Fibroblast of villous mesenchyme (primary cell): ENCODE data around the gene RPL36A. TPM values are rescaled to one million over a fixed set of nuclear protein-coding genes. Genes with fewer than 3 reads are reported as not detected.

Experiments
- DNase-seq: peaks from one replicate; pipeline ENCODE4 v3.0.0-alpha.2; 2010; ENCODE audit warnings: low read depth
- H3K4me3 ChIP-seq: 2 replicates; pipeline ENCODE4 v1.5.1; 2011; ENCODE audit warnings: low read depth, mild to moderate bottlenecking, low read length
- total RNA-seq: library from RNA; depleted of rRNA; stranded (reverse); fragments of >200 nt; gene quantifications from 2 replicates; pipeline ENCODE4 v1.2.3, GENCODE V29; 2012
- TF ChIP-seq, protein P1 (sequence below): IDR thresholded peaks from 2 replicates; pipeline ENCODE4 v1.5.1; 2012; ENCODE audit warnings: low read depth, mild to moderate bottlenecking, low read length; ENCODE audit not compliant: insufficient read depth

Gene RPL36A
- total RNA-seq, 1 donor: 103 TPM

DNA sequence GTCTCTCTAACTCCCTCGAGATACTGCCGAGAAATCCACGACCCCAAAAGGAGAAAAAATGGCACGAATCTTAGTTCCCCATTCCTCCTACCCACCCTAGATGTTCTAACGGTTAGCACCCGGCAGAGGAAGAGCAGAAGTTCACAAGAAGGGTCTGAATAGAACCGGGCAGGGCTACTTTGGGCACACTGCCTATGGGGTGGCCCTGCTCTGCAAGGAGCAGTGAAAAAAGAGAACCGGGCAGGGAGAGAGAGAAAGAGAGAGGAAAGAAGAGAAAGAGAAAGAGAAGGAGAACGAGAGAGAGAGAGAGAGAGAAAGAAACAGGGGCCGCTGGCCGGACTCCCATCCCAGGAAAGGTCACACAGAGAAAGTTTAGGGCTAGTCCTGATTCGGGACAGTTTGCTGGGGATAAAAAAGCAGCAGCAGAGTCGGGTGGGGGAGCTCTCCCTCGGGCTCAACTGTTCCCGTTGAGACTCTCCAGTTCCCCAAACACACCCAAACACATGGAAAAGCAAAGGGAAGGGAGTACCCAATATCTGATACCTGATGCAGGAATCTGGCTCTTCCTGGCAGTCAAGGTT is 16.4 kb downstream of the RPL36A start:
- DNase-seq: no peak
- peak overlapping the region; percentile 75 for H3K4me3 ChIP-seq
- TF ChIP-seq, protein P1, sequence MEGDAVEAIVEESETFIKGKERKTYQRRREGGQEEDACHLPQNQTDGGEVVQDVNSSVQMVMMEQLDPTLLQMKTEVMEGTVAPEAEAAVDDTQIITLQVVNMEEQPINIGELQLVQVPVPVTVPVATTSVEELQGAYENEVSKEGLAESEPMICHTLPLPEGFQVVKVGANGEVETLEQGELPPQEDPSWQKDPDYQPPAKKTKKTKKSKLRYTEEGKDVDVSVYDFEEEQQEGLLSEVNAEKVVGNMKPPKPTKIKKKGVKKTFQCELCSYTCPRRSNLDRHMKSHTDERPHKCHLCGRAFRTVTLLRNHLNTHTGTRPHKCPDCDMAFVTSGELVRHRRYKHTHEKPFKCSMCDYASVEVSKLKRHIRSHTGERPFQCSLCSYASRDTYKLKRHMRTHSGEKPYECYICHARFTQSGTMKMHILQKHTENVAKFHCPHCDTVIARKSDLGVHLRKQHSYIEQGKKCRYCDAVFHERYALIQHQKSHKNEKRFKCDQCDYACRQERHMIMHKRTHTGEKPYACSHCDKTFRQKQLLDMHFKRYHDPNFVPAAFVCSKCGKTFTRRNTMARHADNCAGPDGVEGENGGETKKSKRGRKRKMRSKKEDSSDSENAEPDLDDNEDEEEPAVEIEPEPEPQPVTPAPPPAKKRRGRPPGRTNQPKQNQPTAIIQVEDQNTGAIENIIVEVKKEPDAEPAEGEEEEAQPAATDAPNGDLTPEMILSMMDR: no peak

DNA sequence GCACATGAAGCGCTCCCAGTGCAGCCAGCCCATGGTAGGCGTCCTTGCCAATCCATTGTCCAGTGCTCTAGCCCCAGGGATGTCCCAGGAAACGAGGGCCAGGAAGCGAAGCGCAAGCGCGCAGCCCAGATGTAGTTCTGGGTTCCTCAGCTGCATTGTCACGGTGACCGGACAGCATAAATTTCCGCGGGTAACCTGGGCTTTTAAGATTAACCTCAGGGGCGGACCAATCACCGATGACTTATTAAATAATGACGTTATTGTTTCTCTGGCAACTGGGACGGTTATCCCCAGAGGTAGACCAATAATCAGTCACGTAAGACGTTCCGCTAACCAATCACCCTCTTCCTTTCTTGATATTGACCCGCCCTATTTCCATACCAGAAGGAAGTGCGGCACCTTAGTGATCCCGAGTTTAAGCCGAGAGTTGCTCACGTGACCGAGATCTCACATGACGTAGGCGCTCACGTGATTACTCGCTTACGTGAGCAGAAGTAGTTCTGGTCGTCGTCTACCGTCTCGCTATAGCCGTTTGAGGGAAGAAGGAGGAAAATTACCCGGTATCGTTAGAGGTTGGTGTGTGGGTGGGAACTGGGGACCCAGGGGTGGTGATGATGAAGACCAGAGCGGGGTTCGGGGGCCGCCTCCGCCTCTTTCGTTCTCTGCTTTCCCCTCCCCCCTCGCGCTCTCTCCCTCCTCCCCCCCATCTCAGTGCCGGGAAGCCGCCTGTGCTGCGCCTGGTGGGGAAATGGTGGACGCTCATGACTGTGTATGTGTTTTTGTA is 17.1 kb downstream of the RPL36A start, which contains the start of the genes GLA and HNRNPH2:
Gene GLA (minus strand): TSS at position 178 of the 784 bp plus-strand sequence. CDS start 22 bp downstream, at position 156.
Gene HNRNPH2 (plus strand): TSS at position 475 of the 784 bp plus-strand sequence. CDS start 3,767 bp downstream, outside the sequence.
- peak within 1 kb of the TSS; percentile 76 for H3K4me3 ChIP-seq
- peak; percentile 99 for DNase-seq
- TF ChIP-seq, protein P1: no peak

DNA sequence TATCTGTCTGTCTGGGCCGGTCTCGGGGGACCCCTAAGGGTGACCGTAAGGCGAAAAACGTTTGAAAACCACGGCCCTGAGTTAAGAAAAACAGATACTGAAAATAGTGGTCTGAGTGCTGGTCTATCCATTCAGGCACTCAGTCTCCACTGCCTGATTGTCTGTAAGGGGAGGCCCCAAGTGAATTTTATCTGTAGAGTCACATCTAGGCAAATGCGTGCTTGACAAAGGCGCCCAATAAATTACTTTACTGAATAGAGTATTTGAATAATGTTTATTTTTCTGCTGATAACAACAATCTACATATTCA is 17.7 kb downstream of the RPL36A start:
- TF ChIP-seq, protein P1: no peak
- DNase-seq: no peak

DNA sequence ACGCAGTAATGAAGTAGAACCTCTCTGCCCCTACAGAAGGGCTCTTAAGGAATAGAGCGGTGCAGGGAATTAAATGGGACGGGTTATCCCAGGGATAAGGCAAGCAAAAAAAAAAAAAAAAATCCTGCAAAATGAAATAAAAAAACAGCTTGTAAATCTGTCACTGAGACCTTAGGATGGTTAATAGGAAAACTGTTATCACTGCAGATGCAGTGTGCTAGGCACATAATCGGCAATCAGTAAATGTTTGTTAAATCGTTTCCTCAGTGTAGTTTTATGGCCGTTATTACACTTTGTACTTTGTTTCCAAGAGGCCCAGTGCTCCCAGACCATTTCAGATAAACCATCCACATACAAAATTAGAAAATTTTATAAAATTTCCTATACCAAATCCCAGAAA is 18.2 kb downstream of the RPL36A start:
- TF ChIP-seq, protein P1: no peak
- H3K4me3 ChIP-seq: peak overlapping the region; percentile 76
- DNase-seq: peak; percentile 44

More for the DNA sequence above, 17.7 kb downstream of the RPL36A start:
- peak overlapping the region; percentile 76 for H3K4me3 ChIP-seq

DNA sequence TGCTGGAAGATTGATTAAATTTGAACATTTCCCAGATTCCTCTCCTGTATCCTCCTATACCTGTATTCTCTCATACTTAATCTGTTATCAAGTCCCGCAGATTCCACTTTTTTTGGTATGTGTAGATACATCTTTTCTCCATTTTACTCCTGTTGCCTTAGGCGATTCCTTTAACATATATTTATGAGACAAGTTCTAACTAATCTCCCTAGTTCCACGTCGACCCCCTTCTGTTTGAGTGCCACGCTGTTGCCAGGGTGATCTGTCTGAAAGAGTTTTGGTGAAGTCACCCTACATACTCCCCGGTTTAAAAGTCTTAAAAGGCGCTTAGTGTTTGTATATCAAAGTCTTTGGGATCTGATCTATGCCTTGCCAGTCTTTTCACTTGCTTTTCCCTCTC is 19.6 kb downstream of the RPL36A start:
- peak overlapping the region; percentile 76 for H3K4me3 ChIP-seq
- no peak for DNase-seq
- TF ChIP-seq, protein P1: no peak

DNA sequence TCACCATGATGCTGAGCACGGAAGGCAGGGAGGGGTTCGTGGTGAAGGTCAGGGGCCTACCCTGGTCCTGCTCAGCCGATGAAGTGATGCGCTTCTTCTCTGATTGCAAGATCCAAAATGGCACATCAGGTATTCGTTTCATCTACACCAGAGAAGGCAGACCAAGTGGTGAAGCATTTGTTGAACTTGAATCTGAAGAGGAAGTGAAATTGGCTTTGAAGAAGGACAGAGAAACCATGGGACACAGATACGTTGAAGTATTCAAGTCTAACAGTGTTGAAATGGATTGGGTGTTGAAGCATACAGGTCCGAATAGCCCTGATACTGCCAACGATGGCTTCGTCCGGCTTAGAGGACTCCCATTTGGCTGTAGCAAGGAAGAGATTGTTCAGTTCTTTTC is 21.2 kb downstream of the RPL36A start:
- no peak for DNase-seq
- TF ChIP-seq, protein P1: no peak
- no peak overlapping the region for H3K4me3 ChIP-seq
